GM12878 (cell line): Measurements from ENCODE around the gene NXPE4.

Experiments used
- MEF2A ChIP-seq: IDR thresholded peaks from 2 replicates; pipeline ENCODE4 v1.6.1; 2011; ENCODE audit warnings: low read depth, mild to moderate bottlenecking, low read length, moderate library complexity; ENCODE audit not compliant: insufficient read depth
- NFIC ChIP-seq: IDR thresholded peaks from 2 replicates; pipeline ENCODE4 v1.6.1; 2012; ENCODE audit warnings: low read depth, mild to moderate bottlenecking, inconsistent platforms, low read length, moderate library complexity
- POLR2A ChIP-seq: IDR thresholded peaks from 2 replicates; pipeline ENCODE4 v1.6.1; 2011; ENCODE audit warnings: low read depth, mild to moderate bottlenecking, low read length
- TAF1 ChIP-seq: IDR thresholded peaks from 2 replicates; pipeline ENCODE4 v1.6.1; 2011; ENCODE audit warnings: mild to moderate bottlenecking, low read depth, low read length, borderline replicate concordance
- ZBTB33 ChIP-seq: fragments of 450-650 bp; IDR thresholded peaks from 2 replicates; pipeline ENCODE4 v1.6.1; 2017; ENCODE audit warnings: mild to moderate bottlenecking
- ZNF24 ChIP-seq: fragments of 450-650 bp; IDR thresholded peaks from 2 replicates; pipeline ENCODE4 v1.6.1; 2017; ENCODE audit warnings: antibody characterized with exemption, mild to moderate bottlenecking
- ZNF274 ChIP-seq: IDR thresholded peaks from one replicate; pipeline ENCODE4 v1.8.0; 2011; ENCODE audit not compliant: insufficient read length, insufficient read depth
- TF ChIP-seq, protein P1 (sequence below), 3 experiments: IDR thresholded peaks in 2 of 3; conservative IDR thresholded peaks in 1 of 3; 2 replicates each; pipeline ENCODE4 v1.5.1; 2011; ENCODE audit warnings: low read depth in 3 of 3, low read length in 3 of 3, mild to moderate bottlenecking in 3 of 3, control low read depth in 2 of 3, moderate library complexity in 2 of 3, inconsistent platforms in 1 of 3, mixed read lengths in 1 of 3; ENCODE audit not compliant: control insufficient read depth in 2 of 3, insufficient read depth in 1 of 3; ENCODE audit errors: extremely low read depth in 1 of 3

- TF ChIP-seq POLR2A (no peak), MEF2A (no peak), ZBTB33 (no peak), NFIC (no peak; the same call in 1 of the 2 replicates), TAF1 (no peak), ZNF24 (peak; percentile 98), ZNF274 (no peak)
- TF ChIP-seq, protein P1, sequence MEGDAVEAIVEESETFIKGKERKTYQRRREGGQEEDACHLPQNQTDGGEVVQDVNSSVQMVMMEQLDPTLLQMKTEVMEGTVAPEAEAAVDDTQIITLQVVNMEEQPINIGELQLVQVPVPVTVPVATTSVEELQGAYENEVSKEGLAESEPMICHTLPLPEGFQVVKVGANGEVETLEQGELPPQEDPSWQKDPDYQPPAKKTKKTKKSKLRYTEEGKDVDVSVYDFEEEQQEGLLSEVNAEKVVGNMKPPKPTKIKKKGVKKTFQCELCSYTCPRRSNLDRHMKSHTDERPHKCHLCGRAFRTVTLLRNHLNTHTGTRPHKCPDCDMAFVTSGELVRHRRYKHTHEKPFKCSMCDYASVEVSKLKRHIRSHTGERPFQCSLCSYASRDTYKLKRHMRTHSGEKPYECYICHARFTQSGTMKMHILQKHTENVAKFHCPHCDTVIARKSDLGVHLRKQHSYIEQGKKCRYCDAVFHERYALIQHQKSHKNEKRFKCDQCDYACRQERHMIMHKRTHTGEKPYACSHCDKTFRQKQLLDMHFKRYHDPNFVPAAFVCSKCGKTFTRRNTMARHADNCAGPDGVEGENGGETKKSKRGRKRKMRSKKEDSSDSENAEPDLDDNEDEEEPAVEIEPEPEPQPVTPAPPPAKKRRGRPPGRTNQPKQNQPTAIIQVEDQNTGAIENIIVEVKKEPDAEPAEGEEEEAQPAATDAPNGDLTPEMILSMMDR (IDR thresholded peaks at IDR 0.05 in 2 of 3, conservative IDR thresholded peaks at IDR 0.05 in 1 of 3; ENCODE audit: control insufficient read depth in 2 of 3, extremely low read depth in 1 of 3, insufficient read depth in 1 of 3, low read depth in 3 of 3, low read length in 3 of 3), result no peak
Measured at GRCh38 chr11:114621072-114621471, 25.5 kb upstream of the NXPE4 start.
